ENCODE measurements around the gene BEGAIN.

The BEGAIN gene

DNA sequence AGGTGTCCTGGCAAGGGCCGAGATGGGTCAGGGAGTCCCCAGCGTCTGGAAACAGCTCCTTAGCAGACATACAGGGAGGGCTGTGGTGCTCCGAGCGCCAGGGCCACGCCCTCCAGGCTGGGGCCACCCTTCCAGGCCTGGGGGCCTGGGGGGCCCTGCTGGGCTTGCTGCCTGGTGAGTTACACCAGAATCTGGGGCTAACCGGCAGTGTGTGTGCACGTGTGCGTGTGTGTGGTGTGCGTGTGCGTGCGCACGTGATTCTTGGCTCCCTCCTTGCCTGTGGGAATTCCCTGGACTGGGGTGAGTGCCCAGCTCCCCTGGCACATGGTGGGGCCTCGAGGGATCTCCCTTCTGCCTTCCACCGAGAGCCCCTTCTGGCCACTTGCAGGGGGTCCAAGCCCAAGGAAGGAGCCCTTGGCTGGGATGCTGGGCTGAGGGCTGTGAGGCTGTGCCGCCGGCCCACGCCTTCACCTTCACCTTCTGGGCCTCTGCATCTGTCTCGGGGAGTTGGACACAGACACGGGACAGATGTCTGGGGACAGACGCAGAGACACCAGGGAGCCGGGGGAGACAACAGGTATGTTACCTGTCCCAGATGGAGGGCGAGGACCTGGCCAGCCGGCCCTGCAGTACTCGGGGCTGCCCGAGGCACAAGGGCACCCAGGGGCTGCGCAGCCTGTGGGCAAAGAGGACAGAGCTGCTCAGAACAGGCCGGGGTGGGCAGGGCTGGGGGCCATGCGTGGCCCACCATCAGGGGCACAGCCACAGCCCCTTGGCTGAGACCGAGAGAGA lies 37.2 kb downstream of the BEGAIN start:
- DNase-seq (ENCODE audit: low read depth), result no peak

DNA sequence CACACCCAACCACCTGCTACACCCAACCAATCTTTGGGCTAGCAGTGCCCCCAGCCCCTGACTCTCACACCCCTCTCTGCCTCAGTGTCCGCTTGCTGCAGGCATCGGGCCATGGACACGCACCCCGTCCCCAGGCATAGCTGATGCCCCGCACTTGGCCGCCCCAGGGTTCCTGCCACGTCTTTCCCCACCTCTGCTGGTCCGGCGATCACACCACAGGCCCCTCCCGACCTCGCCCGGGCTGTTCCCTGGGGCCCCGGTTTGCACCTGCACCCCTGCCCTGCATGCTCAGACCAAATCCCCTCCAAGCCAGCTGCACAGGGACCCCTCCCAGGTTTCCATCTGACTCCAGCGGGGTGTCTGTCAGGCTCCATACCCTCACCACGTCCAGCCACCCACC lies 38.3 kb downstream of the BEGAIN start:
- no peak for DNase-seq (ENCODE audit: low read depth)

DNA sequence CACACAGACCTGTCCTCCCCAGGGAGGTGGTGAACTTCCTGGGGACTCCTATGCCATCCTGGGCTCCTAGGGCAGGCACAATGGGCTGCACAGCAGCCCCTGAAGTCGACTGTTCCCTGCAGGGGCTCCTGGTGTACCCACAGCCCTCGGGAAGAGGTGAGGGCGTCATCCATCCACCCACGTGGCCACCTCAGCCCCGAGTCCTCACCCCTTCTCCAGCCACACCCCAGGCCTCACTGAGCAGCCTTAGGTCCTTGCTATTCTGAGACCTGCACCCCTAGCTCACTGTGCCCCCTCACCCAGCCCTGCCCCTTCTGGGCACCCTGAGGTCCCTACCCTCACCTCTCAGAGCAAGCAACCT lies 38.9 kb downstream of the BEGAIN start:
- no peak for DNase-seq (ENCODE audit: low read depth)

DNA sequence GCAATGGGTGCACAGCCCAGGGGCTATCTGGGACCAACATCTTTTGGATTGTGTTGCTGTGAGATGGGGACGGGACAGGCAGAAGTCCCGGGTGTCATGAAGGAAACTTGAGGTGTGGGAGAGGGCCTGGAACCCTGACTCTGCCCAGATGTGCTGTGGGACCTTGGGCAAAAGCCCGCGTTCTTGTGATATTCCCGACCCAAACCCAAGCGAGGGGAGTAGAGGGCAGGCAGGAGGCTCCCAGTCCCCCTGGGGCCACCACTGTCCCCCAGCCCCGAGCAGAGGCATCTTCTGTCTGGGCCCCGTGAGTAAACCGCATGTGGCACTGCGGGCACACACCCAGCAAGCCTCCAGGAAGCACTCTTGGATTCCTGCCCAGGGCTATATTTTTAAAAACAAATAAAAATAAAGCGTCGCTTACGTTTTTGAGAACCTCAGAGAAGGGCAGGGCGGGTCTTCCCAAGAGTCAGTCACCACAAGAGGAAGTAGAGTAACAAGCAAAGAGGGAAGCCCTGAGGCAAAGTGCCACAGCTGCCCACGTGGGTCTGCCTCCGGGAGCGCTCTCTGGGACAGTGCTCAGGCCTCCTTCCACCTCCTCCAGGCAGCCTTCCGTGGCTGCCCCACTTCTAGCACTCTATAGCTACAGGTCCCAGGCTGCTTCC lies 39.5 kb downstream of the BEGAIN start:
- no peak for DNase-seq (ENCODE audit: low read depth)

DNA sequence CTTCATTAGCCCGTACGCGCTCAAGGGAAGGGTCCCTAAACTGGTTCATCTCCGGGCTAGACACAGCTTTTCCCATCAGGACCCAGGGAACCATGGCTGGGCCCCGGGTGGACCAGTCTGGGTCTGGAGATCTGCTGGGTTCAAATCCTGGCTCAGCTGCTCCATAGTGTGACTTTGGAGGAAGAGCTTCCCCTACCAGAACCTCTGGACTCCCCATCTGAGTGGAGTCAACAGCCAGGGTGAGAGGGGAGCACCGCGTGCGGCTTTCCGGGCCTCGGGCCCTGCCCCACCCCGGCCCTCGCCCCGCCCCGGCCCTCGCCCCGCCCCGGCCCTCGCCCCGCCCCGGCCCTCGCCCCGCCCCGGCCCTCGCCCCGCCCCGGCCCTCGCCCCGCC lies 41.2 kb downstream of the BEGAIN start:
- DNase-seq (ENCODE audit: low read depth), result peak; percentile 26

DNA sequence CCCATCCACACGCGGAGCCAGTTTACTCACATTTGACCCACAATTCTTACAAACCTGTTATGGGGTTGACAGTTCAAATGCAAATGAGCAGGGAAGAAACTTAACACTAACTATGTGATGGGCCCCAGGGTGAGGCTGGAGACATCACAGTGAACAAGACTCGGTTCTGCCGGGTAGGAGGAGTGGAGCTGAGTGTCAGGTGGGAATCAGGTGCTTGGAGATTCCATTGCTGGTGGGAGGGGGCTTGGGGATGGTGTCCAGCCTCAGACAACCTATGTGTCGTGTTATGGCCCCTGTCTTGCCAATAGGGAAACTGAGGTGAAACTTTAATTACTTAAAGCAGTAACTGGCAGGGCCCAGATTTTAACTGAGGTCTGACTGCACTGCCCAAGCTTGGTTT lies 41.9 kb downstream of the BEGAIN start:
- DNase-seq (ENCODE audit: low read depth), result no peak

DNA sequence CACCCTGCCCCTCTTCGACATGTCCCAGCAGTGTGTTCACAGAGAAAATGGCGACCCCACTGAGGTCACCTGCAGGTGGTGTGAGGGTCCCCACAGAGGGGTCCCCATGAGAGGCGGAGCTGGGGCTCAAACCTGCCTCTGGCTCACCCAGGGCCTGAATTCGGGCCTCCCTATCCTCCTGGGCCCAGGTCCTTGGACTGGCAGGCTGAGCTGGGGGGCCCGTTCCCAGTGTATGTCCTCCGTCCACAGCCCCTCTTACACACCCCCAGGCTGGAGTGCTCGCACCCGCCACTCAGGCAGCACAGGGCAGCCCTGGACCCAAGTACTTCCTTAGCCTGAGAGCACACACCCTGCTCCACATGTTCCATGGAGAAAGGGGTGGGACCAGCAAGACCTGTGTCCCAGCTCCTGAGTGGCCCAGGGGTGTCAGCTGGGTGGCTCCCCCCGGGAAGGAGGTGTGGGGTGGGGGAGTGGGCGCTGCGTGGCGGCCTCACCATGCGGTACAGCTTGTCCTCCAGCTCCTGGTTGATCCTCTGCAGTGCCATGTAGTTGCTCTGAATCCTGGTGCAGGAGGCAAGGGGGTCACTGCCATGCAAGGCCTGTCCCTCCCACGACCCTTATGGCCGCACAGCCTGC lies 42.6 kb downstream of the BEGAIN start:
- DNase-seq (ENCODE audit: low read depth), result no peak

DNA sequence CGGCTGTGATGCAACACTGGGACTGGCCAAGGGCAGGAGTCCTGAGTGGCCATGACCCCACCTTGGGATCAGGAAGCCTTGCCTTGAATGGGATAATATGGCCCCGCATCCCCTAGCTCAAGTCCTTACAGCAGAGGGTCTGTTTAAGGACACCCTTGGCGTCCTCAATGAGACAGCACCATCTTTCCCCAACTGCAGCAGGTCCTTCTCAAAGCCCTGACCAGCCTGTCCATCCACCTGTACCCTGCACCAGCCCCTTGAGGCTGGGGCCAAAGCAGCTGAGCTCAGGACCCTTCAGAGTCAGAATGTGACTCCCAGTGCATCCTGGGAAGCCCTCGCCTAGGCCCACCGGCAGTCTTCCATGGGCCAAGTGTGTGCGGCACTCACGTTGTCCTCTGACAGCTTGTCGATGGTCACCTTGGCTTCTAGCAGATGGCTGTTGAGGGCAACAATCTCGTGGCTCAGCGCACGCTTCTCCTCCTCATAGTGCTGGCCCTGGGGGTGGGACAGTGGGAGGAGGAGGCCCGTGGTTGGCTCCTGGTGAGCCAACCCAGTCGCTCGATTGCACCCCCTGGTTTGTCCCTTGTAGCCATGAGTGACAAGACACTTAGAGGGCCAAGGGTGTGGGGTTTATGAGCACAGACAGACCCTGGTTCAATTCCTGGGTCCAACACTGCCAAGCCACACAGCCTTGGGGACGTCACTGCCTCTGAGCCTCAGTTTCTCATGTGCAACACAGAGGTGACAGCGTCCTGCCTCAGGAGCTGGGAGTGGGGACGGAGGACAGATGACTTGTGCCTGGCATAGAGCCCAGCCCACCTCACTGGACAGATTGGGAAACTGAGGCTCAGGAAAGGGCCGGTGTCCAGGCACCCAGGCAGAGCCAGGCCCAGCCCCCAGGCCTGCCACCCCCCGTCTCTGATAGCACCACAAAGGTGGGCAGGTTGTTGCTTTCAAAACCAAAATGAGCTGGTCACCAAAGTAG lies 43.5 kb downstream of the BEGAIN start:
- no peak for DNase-seq (ENCODE audit: low read depth)

DNA sequence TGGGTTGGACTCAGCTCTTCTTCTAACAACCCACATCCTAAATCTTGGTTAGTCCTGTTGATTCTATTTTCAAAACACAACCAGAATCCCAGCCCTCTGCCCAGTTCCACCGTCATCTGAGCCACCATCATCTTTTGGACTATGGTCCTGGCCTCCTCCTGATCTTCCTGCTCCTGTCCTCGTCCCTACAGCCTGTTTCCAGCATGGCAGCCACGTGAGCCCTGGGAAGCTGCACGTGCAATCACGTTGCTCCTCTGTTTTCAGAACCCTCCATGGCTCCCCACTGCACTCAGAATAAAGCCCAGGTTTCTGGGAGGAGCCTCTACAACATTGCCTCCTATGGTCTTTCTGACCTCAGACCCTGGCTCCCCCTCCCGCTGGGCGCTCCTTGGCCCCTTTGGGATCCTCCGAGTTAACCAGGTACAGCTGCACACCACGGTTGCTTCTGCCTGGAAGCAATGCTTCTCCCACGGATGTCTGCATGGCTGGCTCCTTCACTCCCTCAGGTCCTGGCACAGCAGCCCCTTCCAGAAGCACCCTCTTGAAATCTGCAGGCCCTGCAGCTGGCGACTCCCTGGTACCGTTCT lies 44.5 kb downstream of the BEGAIN start:
- DNase-seq (ENCODE audit: low read depth), result no peak

DNA sequence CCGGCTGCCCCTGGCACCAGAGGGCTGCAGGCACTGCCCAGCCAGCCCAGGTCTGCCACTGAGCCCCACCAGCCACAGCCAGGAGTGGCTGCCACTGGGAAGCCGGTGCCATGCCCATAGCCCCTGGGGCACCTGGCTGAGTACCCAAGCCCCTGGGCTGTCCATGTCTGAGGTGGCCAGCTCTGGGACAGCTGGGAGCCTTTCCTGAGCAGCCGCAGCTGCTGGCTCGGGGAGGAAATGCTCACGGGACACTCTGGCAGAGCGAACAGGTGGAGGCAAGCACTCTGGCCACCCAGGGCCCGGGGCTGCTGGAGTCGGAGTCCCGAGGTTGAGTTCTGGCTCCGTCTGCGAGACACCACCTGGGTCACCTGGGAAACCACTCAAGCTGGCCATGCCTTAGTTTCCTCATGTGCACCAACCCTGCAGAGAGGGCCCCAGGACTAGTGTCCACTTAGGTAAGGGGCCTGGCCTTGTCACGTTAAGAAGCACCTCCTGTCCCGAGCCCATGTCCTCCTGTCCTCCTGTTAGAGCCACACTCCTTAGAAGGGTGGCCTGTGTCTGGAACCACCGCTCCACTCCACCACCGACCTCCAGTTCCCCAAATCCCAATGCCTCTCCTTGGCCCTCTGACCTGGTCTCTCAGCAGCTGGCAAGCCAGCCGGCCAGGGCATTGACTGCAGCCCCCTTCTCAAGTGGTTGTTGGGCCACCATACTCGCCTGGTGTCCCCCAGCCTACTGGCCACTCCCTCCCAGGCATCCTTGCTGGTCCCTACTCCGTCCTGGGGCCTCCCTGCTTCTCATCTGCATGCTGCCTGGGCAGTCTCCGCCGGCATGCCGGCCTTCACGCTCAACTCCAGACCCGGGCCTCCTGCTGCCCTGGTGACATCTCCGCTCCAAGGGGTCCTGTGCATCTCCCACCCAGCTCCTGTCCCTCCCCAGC lies 45.3 kb downstream of the BEGAIN start:
- DNase-seq (ENCODE audit: low read depth), result no peak

DNA sequence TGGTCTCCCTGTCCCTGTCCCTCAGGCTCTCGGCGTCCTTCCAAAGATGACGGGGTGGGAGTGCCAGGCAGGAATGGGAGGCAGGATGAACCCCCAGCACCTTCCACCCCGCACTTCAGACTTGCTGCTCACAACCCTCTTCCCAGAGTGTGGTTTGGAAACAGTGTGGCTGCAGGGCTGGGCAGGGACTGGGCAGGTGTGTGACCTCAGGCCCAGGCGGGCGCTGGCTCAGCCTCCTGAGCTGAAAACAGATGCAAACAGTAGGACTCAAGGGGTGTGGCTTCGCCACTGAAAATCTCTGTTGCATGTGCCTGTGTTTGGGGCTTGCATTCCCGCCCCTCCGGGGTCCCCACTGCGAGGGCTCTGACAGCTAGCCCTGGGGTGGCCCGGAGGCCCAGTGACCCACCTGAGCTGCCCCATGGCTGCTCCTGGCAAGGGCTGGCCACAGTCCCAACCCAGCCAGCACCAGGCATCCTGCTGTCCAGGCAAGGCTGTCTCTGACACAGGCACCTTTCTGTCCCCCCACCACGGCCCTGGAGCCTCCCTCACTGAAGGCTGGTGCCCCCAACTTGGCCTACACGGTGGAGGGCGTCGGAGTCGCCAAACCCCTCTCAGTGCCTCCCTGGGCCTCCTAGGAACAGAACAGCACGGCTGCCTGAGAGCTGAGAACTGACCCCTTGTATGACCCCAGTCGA lies 46.1 kb downstream of the BEGAIN start:
- no peak for DNase-seq (ENCODE audit: low read depth)

DNA sequence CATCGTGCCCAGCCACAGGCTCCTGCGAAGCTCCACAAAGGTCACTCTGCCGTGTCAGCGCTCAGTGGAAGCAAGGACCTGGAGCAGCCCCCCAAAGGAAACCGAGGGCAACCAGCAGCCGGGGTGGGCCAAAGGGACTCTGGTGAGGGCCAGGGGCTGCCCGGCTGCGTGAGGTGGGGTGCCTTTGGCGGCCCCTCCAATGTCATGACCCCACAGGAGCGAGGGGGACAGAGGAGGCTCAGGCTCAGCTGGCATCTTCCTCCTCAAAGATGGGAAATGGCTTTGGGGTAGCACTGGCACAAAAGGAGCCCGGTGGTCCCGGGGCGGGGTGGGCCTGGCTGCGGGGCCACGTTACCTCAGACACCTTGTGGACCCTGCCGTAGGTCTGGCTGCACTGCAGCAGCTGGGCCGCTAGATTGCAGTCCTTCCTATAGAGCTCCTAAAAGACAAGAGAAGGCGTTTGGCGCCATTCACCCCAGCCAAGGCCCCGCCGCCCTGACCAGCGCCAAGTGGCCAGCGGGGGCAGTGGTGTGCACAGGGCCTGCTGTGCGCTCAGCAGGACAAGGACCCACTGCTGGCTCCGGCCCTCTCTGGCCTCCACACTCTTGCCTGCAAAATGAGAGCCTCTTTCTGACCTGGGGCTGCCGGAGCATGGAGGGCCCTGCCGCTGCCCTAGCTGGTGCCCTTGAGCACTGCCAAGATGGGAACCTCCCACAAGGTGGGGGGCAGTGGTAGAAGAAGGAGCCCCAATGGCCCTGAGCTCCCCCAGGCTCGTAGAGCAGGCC lies 46.9 kb downstream of the BEGAIN start:
- no peak for DNase-seq (ENCODE audit: low read depth)

DNA sequence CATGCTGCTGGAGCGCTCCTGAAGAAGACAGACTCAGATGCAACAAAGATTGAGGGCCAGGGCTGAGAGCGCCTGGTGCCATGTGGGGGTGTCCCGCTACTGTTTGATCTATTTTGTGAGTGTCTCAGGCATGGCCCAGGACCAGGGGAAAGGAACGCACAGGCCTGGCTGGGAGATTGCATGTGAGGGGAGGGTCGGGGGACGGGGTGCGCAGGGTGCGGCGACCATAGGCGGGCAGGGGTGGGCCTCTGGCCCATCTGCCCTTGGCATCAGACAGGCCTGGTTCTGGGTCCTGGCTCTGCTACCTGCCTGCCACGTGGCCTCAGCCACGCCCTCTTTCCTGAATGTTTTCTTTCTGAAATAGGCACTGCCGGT lies 47.5 kb downstream of the BEGAIN start:
- DNase-seq (ENCODE audit: low read depth), result no peak

DNA sequence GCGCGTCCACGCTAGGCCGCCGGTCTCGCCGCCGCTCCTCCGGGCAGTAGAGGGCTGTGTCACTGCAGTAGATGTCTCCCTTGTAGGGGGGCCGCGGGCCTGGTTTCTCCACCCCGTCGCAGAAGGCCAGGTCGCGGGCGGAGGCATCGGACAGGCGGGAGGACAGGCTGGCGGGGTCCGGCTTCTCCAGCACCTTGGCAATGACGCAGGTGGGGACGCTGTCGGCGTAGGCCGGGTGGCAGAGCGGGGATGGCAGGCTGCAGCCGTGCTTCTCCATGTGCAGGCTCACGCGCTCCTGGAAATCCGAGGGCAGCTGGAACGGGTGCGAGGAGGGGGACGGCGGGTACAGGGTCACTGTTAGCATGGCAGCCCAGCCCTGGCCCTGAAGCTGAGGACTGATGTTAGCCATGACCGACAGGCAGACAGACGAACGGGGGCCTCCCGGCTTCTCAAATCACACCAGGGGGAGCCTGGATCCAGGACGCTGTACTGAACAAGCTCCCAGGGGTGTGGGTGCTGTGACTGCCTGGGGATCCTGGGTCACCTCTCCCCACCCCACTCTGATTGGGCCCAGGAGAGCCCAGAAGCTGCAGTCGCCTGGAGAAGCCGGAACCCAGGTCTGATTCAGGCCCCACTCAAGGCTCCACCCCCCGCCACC lies 48.1 kb downstream of the BEGAIN start:
- no peak for DNase-seq (ENCODE audit: low read depth)

DNA sequence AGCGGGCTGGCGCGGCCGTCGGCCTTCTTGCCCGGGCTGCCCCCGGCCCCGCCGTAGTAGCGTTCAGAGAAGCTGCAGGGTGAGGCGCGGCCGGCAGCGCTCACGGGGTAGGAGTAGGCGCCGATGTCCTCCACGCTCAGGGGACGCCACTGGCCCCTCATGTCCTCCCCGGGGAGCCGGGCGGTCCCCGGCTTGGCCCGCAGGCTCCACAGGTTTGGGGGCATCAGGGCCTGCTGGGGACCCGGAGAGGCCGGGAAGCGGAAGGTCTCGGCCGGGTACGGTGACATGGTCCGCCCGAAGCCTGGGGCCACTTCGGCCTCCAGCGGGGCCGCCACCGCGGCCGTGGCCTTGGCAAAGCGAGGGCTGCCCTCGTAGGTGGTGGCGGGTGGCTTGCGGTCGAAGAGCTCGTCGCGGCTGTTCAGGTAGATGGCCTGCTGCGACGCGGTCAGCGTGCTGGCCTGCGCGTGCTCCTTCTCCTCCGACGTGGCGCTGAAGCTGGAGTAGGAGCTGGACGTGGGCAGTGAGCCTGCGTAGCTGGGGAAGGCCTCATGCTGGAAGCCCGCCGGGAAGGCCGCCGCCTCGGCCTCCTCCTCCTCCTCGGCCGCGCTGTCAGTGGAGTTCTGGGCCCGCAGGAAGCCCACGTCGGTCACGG lies 48.7 kb downstream of the BEGAIN start:
- no peak for DNase-seq (ENCODE audit: low read depth)

DNA sequence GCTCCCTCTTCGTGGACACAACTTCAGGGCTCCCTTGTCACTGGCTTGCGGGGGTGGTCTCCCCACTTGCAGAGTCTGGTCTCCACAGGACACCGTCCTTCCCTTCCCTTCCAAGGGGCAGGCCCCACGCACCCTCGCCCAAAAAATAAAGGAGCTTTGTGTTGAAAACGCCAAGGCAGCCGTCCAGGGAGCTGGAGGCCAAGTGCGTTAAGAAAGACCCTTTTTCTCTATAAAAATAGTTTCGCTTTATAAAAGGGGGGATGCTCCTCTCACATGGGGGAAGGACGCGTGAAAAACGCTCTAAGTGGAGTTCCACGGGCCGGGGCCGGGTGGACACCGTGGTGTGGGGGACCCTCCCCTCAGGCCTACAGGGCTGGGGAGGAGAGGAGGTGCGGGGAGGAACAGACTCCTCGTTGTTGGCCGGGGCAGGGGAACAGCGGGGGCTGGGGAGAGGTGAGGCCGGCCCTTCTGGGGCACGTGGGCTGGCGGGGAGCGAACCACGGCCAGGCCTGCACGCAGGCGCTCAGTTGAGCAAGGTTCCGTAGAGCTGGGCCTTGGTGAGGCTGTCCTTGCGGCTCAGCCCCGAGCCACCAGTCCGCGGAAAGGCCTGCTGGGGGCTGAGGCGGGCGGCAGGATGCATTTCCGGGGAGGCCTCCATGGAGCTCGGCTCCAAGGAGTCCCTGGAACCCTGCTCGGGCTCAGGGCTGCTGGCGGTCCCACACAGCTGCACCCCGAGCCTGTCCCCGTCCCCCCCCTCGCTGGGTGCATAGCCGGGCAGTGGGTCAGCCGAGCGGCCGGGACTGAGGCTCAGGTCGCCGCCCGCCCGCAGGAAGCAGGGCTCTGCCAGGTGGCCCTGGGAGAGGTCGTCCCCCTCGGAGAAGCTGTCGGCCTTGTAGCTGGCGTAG lies 49.5 kb downstream of the BEGAIN start:
- no peak for DNase-seq (ENCODE audit: low read depth)
